Testis (tissue), 2 donors: ENCODE measurements around the gene ERBB2.

Source experiments
- CTCF ChIP-seq, 3 experiments: fragments of 450-650 bp in 2 of 3; fragments of 200-600 bp in 1 of 3; sonication (generic) in 1 of 3; IDR thresholded peaks; one replicate each; pipeline ENCODE4 v1.5.1; 2016 to 2019; ENCODE audit warnings: antibody characterized with exemption in 3 of 3, mild to moderate bottlenecking in 2 of 3, moderate library complexity in 1 of 3
- POLR2A ChIP-seq: fragments of 450-650 bp; IDR thresholded peaks from one replicate; pipeline ENCODE4 v1.6.1; 2017; ENCODE audit warnings: antibody characterized with exemption, mild to moderate bottlenecking, moderate library complexity

GRCh38 chr17:39674179-39674578 is 25.7 kb upstream of the ERBB2 start:
- TF ChIP-seq CTCF (IDR thresholded peaks at IDR 0.05) (no peak), POLR2A (no peak)
